Progenitor cell of endocrine pancreas (in vitro differentiated cells): Measurements from ENCODE around the gene HSF5. TPM values are rescaled to one million over a fixed set of nuclear protein-coding genes. Genes with fewer than 3 reads are reported as not detected.

Experiments
- DNase-seq: peaks from one replicate; pipeline ENCODE4 v3.0.0; 2021; ENCODE audit warnings: low spot score; ENCODE audit not compliant: unreplicated experiment
- H3K27ac Mint-ChIP-seq: 2 replicates; pipeline ENCODE4 v1.8.0; 2021; ENCODE audit warnings: mild to moderate bottlenecking, moderate library complexity, mixed read lengths
- H3K27me3 Mint-ChIP-seq: 2 replicates; pipeline ENCODE4 v1.8.0; 2021; ENCODE audit warnings: mixed read lengths
- H3K36me3 Mint-ChIP-seq: 2 replicates; pipeline ENCODE4 v1.8.0; 2022; ENCODE audit warnings: mixed read lengths; ENCODE audit not compliant: insufficient read depth
- H3K4me1 Mint-ChIP-seq: 2 replicates; pipeline ENCODE4 v1.8.0; 2021; ENCODE audit warnings: low read depth, mixed read lengths
- H3K4me3 Mint-ChIP-seq: 2 replicates; pipeline ENCODE4 v1.8.0; 2021; ENCODE audit warnings: low read depth, mild to moderate bottlenecking, moderate library complexity, mixed read lengths
- H3K9me3 Mint-ChIP-seq: 2 replicates; pipeline ENCODE4 v1.8.0; 2021; ENCODE audit warnings: low read depth, mixed read lengths
- total RNA-seq: library from RNA; stranded (reverse); gene quantifications from 2 replicates; pipeline ENCODE4 v1.2.1, GENCODE V29; 2021
- TF ChIP-seq, protein P1 (sequence below): fragments of 200-600 bp; sonication (generic); IDR thresholded peaks from one replicate; pipeline ENCODE4 v1.5.0; 2021; ENCODE audit warnings: antibody characterized with exemption, mild to moderate bottlenecking; ENCODE audit not compliant: unreplicated experiment

HSF5 gene
- total RNA-seq, 1 donor from 2014 or later: 0.12 TPM

DNA sequence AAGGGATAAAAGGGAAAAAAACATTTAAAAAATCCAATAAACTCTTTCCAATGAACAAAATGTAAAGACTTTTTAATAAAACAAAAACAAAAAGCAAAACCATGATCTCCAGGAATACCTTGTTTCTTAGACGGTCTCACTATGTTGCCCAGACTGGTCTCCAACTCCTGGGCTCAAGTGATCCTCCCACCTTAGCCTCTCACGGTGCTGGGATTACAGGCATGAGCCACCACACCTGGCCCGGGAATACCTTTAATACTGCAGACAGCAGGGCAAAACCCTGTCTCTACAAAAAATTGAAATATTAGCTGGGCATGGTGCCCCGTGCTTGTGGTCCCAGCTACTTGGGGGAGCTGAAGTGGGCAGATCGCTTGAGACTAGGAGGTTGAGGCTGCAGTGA is 78.8 kb downstream of the HSF5 start:
- no peak overlapping the region for H3K27ac Mint-ChIP-seq
- no peaks in the 10 kb centered on the region for H3K27me3 Mint-ChIP-seq
- H3K36me3 Mint-ChIP-seq: no peaks in the 10 kb centered on the region
- H3K9me3 Mint-ChIP-seq: no peaks in the 10 kb centered on the region
- no peak overlapping the region for H3K4me3 Mint-ChIP-seq
- DNase-seq: no peak
- TF ChIP-seq, protein P1, sequence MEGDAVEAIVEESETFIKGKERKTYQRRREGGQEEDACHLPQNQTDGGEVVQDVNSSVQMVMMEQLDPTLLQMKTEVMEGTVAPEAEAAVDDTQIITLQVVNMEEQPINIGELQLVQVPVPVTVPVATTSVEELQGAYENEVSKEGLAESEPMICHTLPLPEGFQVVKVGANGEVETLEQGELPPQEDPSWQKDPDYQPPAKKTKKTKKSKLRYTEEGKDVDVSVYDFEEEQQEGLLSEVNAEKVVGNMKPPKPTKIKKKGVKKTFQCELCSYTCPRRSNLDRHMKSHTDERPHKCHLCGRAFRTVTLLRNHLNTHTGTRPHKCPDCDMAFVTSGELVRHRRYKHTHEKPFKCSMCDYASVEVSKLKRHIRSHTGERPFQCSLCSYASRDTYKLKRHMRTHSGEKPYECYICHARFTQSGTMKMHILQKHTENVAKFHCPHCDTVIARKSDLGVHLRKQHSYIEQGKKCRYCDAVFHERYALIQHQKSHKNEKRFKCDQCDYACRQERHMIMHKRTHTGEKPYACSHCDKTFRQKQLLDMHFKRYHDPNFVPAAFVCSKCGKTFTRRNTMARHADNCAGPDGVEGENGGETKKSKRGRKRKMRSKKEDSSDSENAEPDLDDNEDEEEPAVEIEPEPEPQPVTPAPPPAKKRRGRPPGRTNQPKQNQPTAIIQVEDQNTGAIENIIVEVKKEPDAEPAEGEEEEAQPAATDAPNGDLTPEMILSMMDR: no peak
- H3K4me1 Mint-ChIP-seq: peaks cover 28% of the 10 kb centered on the region

DNA sequence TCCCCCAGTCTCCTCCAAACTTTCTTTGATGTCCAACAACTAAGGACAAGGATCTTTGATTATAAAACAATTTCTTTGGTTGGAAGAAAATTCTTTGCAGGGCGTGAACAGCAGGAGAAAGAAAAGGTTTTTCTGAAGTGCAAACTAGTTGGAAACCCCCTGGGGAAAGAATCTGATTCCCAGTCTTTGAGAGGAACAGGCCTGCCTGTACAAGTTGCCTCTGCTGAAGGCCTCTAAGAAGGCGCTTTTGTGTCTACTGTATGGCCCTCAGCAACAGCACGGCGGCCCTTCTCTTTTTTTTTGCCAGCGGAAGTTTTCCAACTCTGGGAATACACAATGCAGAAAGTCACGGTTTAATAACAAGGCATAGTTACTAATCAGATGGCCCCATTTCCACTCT is 84.9 kb downstream of the HSF5 start:
- H3K27me3 Mint-ChIP-seq: no peaks in the 10 kb centered on the region
- DNase-seq: no peak
- H3K9me3 Mint-ChIP-seq: no peaks in the 10 kb centered on the region
- H3K4me1 Mint-ChIP-seq: peaks cover 11% of the 10 kb centered on the region
- peak overlapping the region; percentile 49 for H3K27ac Mint-ChIP-seq
- TF ChIP-seq, protein P1: no peak
- H3K36me3 Mint-ChIP-seq: peaks cover 9% of the 10 kb centered on the region
- H3K4me3 Mint-ChIP-seq: no peak overlapping the region

DNA sequence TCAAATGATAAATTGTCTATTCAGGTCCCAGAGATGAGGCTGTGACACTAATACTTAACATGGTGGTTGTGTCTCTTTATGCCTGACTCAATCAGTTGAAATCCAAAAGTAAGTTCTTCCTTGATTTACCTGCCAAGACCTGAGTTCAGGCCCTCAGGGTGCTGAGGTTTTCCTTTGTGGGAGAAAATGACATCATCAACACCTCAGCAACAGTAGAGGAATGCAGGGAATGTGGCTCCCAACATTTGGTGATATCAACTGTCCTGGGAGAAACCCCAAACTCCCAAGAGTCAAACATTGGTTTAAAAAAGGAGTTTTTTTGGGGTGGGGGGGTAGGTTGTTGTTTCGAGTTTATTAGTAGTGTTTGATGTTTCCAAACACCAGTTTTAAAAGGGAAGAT is 85.5 kb downstream of the HSF5 start:
- H3K9me3 Mint-ChIP-seq: no peaks in the 10 kb centered on the region
- H3K4me1 Mint-ChIP-seq: peaks cover 11% of the 10 kb centered on the region
- H3K4me3 Mint-ChIP-seq: no peak overlapping the region
- peaks cover 9% of the 10 kb centered on the region for H3K36me3 Mint-ChIP-seq
- no peak overlapping the region for H3K27ac Mint-ChIP-seq
- no peak for DNase-seq
- TF ChIP-seq, protein P1: no peak
- H3K27me3 Mint-ChIP-seq: no peaks in the 10 kb centered on the region

DNA sequence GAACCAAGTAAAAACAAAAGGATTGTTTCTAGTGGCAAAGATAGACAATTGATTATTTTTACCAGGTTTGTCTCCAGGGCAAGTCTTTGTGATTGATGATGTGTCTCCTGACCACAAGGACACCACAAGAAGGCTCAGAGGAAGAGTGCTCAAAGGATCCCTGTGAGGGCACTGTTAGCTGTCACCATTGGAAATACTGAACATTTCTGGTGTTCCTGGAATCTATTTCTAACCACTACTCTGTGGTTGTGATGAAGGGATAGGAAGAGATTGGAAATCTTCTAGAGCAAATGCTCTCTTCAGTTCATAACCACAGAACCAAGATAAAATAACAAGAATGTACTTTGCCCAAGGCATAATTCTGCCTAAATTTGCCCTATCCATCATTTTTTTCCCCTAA is 86.2 kb downstream of the HSF5 start:
- Mint-ChIP-seq H3K27me3 (no peaks in the 10 kb centered on the region), H3K9me3 (no peaks in the 10 kb centered on the region), H3K4me3 (no peak overlapping the region), H3K36me3 (peaks cover 10% of the 10 kb centered on the region), H3K4me1 (peaks cover 11% of the 10 kb centered on the region), H3K27ac (peak overlapping the region; percentile 22)
- TF ChIP-seq, protein P1: no peak
- no peak for DNase-seq

DNA sequence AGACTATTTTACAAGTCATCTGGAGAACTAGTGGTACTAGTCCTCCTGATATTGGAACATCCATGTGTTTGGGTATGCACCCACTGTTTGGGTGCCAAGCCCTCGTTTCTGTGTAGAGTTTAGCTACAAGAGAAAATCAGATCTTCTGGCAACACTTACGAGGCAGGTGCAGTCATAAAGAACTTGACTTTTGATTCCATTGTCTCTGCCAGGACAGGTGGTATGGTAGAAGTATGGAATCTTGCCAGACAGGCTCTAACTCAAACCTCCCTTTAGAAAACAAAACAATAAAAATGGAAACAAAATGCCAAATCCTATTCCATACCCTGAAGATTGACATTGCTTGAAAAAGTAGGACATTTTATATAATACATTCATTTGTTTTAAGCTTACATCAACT is 86.9 kb downstream of the HSF5 start:
- no peaks in the 10 kb centered on the region for H3K9me3 Mint-ChIP-seq
- no peak overlapping the region for H3K27ac Mint-ChIP-seq
- TF ChIP-seq, protein P1: no peak
- peaks cover 11% of the 10 kb centered on the region for H3K4me1 Mint-ChIP-seq
- H3K4me3 Mint-ChIP-seq: no peak overlapping the region
- peaks cover 13% of the 10 kb centered on the region for H3K36me3 Mint-ChIP-seq
- no peaks in the 10 kb centered on the region for H3K27me3 Mint-ChIP-seq
- no peak for DNase-seq

DNA sequence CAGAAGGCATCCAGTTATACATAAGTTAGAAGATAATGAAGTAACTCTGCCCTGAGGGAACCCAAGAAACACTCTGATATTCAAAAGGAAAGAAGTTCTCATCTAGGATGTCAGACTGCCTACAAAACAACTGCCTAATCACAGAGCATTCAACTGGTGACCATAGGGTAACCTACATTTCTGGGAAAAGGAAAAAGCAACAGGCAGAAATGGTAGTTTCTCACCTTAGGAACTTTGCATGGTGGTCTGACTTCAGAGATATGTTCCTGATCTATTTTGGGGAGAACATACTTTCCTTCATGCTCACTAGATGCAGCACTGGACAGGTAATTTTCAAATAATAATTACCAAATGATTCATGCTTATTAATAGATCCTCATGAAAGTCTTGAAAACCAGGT is 87.4 kb downstream of the HSF5 start:
- no peaks in the 10 kb centered on the region for H3K9me3 Mint-ChIP-seq
- H3K4me3 Mint-ChIP-seq: no peak overlapping the region

More for the DNA sequence above, 87.4 kb downstream of the HSF5 start:
- TF ChIP-seq, protein P1: no peak
- DNase-seq: no peak
- no peak overlapping the region for H3K27ac Mint-ChIP-seq
- peaks cover 11% of the 10 kb centered on the region for H3K4me1 Mint-ChIP-seq
- no peaks in the 10 kb centered on the region for H3K27me3 Mint-ChIP-seq
- peaks cover 13% of the 10 kb centered on the region for H3K36me3 Mint-ChIP-seq
